ENCODE measurements around the gene ATP8B4.

Gene ATP8B4

DNA sequence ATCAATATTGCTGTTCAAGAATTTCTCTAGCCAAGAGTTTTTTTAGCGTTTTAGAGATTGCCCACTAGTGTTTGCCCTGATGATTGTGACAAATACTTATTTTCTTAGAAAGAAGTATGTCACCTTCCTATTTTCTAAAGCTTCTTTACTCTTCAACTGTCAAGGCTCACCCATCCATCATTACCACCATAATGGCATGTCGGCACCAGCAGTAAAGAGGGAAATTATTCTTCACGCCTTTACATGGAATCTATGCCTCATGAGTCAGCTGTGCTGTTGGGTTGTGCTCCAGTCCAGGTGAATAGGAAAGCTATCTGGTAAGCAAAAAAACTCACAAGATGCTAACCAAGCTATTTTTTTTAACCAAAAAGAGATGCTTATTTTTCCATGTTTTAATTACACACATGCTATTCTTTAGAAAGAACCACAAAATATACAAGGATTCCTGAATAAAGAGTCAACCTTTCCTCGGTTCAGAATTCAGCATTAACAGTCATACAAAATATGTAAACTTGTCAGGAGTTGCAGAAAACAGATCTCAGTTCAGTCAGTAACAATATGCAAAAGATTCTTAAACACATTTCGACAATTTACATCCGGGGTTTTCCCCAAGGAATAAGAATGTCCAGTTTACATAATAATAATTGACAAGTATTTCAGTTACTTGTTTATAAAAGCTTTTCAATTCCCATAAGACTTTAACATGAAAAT, 128.0 kb downstream of the ATP8B4 start:
- Histone ChIP-seq H3K36me3 (ENCODE audit: insufficient read depth, low read length) (no peaks in the 10 kb centered on the region), H3K27ac (no peak overlapping the region), H3K4me3 (no peak overlapping the region), H3K9me3 (ENCODE audit: low read depth, low read length) (no peaks in the 10 kb centered on the region), H3K9ac (ENCODE audit: insufficient read length) (no peak overlapping the region)
- TF ChIP-seq POLR2AphosphoS5 (IDR thresholded peaks at IDR 0.05; ENCODE audit: borderline replicate concordance, low read depth, low read length), result no peak
- DNase-seq (ENCODE audit: low read depth, low spot score), result no peak

DNA sequence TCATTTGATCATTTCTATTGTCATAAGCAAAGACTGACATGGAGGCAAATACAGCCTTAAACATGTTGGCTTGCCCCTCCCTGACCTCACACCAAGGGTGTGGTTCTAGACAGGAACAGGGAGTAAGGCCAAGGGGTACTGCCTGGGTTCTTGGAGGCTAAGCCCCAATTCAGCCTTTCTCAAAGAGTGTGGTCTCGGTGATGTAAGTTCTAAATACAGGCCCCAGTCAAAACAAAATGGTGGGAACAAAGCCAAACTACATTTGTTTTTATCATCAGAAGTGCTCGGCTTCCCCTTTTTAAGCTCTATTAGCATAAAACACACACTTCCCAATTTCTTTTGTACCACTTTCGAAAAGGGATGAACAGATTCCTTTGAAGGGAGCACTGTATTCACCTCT, 129.5 kb downstream of the ATP8B4 start:
- no peak for TF ChIP-seq EZH2 (IDR thresholded peaks at IDR 0.05)
- no peak for TF ChIP-seq POLR2AphosphoS5 (IDR thresholded peaks at IDR 0.05; ENCODE audit: borderline replicate concordance, low read depth, low read length)
- no peak for TF ChIP-seq FOXP2 (optimal IDR thresholded peaks at IDR 0.05; ENCODE audit: control extremely low read depth, extremely low read length, insufficient read depth)
- H3K36me3 ChIP-seq (ENCODE audit: insufficient read depth, low read length), result no peaks in the 10 kb centered on the region

DNA sequence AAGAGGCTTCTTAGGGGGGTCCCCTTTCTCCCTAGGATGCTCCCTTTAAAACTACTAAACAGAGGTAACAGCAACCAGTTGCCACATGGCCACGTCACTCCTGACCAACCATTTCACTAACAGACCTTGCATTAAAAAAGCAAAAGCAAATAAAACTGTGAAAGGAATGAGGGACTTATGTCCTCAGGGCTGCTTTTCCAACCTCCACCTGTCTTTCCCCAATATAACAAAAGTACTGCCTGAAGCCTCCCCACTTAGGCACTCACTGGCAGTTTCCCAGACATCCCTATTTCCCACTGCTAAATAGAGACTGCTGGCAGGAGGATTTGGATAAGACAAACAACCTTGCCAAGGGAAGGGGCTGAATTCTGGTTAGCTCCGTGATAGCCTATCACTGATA, 130.3 kb downstream of the ATP8B4 start:
- H3K27ac ChIP-seq, result no peak overlapping the region
- no peak overlapping the region for H3K9ac ChIP-seq (ENCODE audit: insufficient read length)
- H3K36me3 ChIP-seq (ENCODE audit: insufficient read depth, low read length), result no peaks in the 10 kb centered on the region
- H3K4me3 ChIP-seq, result no peak overlapping the region
- no peaks in the 10 kb centered on the region for H3K9me3 ChIP-seq (ENCODE audit: low read depth, low read length)
- DNase-seq (ENCODE audit: low read depth, low spot score), result no peak
- TF ChIP-seq POLR2AphosphoS5 (IDR thresholded peaks at IDR 0.05; ENCODE audit: borderline replicate concordance, low read depth, low read length) (no peak), EZH2 (IDR thresholded peaks at IDR 0.05) (no peak), FOXP2 (optimal IDR thresholded peaks at IDR 0.05; ENCODE audit: control extremely low read depth, extremely low read length, insufficient read depth) (no peak)

More for the DNA sequence above, 129.5 kb downstream of the ATP8B4 start:
- DNase-seq (ENCODE audit: low read depth, low spot score), result no peak
- Histone ChIP-seq H3K27ac (no peak overlapping the region), H3K9ac (ENCODE audit: insufficient read length) (no peak overlapping the region), H3K4me3 (no peak overlapping the region), H3K9me3 (ENCODE audit: low read depth, low read length) (no peaks in the 10 kb centered on the region)

DNA sequence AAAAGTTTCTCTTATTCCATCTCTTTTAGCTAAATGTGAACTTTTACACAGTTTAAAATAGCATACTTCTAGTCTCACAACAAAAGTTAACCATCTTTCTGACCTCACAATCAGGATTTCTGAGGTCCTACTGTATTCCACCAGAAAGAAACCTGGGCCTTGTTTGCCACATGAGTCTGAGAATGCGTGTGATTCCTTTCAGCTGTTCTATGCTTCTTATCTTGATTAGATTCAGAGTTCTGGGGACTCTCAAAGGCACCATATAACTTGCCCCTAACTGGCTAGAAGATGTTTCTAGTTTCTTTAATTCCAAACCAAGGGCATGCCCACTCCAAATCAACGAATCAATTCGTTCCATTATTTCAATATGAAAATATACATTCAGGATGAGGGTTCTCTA, 131.1 kb downstream of the ATP8B4 start:
- TF ChIP-seq FOXP2 (optimal IDR thresholded peaks at IDR 0.05; ENCODE audit: control extremely low read depth, extremely low read length, insufficient read depth), result no peak
- TF ChIP-seq POLR2AphosphoS5 (IDR thresholded peaks at IDR 0.05; ENCODE audit: borderline replicate concordance, low read depth, low read length), result no peak
- no peak for TF ChIP-seq EZH2 (IDR thresholded peaks at IDR 0.05)
- Histone ChIP-seq H3K4me3 (no peak overlapping the region), H3K9ac (ENCODE audit: insufficient read length) (no peak overlapping the region), H3K9me3 (ENCODE audit: low read depth, low read length) (no peaks in the 10 kb centered on the region), H3K36me3 (ENCODE audit: insufficient read depth, low read length) (no peaks in the 10 kb centered on the region), H3K27ac (no peak overlapping the region)
- no peak for DNase-seq (ENCODE audit: low read depth, low spot score)

DNA sequence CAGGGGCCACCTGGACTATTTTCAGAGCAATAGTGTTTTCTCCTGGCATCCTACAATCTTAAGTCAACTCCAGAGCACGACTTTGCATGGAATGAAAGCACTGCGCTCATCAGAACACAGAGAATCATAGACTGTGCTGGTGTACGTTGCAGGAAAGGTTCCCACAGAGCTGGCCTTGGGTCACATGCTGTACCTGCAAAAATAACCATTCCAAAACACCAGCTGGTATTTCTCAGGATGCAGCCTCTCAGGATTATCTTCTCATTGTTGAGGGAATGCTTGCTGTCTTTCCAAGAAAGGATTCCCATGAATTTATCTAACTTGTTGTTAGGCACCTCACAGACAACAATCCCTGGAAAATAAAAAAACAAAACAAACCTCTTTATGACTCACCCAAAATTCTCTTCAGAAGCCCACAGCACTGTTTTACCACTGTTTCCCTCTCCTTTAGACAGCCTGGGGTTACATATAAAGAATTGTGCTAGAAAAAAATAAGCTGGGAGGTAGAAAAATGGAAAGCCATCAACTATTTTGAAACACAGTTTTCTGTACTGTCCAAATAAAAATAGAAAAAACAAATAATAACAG, 131.7 kb downstream of the ATP8B4 start:
- no peak for TF ChIP-seq FOXP2 (optimal IDR thresholded peaks at IDR 0.05; ENCODE audit: control extremely low read depth, extremely low read length, insufficient read depth)
- no peak for TF ChIP-seq EZH2 (IDR thresholded peaks at IDR 0.05)
- no peak for TF ChIP-seq POLR2AphosphoS5 (IDR thresholded peaks at IDR 0.05; ENCODE audit: borderline replicate concordance, low read depth, low read length)
- H3K27ac ChIP-seq, result no peak overlapping the region
- DNase-seq (ENCODE audit: low read depth, low spot score), result no peak
- H3K9ac ChIP-seq (ENCODE audit: insufficient read length), result no peak overlapping the region
- no peaks in the 10 kb centered on the region for H3K9me3 ChIP-seq (ENCODE audit: low read depth, low read length)
- no peaks in the 10 kb centered on the region for H3K36me3 ChIP-seq (ENCODE audit: insufficient read depth, low read length)
- no peak overlapping the region for H3K4me3 ChIP-seq

DNA sequence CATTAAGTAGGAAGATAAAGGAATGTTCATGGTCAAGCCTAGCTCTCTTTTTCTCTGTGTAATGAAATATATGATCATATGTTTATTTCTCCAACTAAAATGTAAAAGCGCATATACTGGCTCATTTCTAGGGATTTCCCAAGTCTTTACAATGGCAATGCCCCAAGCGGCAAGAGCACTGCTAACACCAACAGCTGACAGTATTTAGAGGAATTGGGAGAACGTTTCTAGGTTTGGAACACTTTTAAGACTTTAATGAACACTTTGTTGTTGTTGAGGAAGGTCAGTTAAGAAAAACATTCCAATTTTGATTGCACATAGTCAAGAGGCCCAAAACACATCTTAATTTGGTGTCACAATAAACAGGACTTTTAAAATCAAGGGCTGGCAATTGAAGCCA, 132.7 kb downstream of the ATP8B4 start:
- Histone ChIP-seq H3K27ac (no peak overlapping the region), H3K9ac (ENCODE audit: insufficient read length) (no peak overlapping the region), H3K9me3 (ENCODE audit: low read depth, low read length) (no peaks in the 10 kb centered on the region), H3K4me3 (no peak overlapping the region), H3K36me3 (ENCODE audit: insufficient read depth, low read length) (no peaks in the 10 kb centered on the region)
- no peak for DNase-seq (ENCODE audit: low read depth, low spot score)
- no peak for TF ChIP-seq EZH2 (IDR thresholded peaks at IDR 0.05)
- TF ChIP-seq FOXP2 (optimal IDR thresholded peaks at IDR 0.05; ENCODE audit: control extremely low read depth, extremely low read length, insufficient read depth), result no peak
- no peak for TF ChIP-seq POLR2AphosphoS5 (IDR thresholded peaks at IDR 0.05; ENCODE audit: borderline replicate concordance, low read depth, low read length)

DNA sequence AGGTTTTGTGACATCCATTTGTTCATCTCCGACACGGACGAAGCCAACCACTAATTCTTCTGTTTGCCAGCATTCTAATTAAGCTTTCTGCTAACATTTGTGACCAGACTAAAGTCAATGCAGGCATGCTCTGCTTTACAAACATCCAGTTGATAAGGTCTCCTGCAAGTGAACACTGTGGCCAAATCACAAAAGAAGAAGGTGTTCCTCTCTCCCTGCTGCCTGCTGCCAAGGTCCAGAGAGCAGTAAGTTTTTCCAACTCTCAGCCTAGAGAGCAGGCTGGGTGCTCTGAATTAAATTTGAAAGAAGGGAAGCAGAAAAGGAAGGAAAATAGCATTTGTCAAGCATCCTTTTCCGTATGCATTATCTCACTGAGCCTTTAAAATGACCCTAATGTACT, 133.6 kb downstream of the ATP8B4 start:
- no peaks in the 10 kb centered on the region for H3K36me3 ChIP-seq (ENCODE audit: insufficient read depth, low read length)
- no peak overlapping the region for H3K27ac ChIP-seq
- no peak for TF ChIP-seq FOXP2 (optimal IDR thresholded peaks at IDR 0.05; ENCODE audit: control extremely low read depth, extremely low read length, insufficient read depth)
- TF ChIP-seq EZH2 (IDR thresholded peaks at IDR 0.05), result no peak
- no peak for TF ChIP-seq POLR2AphosphoS5 (IDR thresholded peaks at IDR 0.05; ENCODE audit: borderline replicate concordance, low read depth, low read length)
- no peak overlapping the region for H3K9ac ChIP-seq (ENCODE audit: insufficient read length)
- DNase-seq (ENCODE audit: low read depth, low spot score), result no peak
- no peaks in the 10 kb centered on the region for H3K9me3 ChIP-seq (ENCODE audit: low read depth, low read length)
- no peak overlapping the region for H3K4me3 ChIP-seq

DNA sequence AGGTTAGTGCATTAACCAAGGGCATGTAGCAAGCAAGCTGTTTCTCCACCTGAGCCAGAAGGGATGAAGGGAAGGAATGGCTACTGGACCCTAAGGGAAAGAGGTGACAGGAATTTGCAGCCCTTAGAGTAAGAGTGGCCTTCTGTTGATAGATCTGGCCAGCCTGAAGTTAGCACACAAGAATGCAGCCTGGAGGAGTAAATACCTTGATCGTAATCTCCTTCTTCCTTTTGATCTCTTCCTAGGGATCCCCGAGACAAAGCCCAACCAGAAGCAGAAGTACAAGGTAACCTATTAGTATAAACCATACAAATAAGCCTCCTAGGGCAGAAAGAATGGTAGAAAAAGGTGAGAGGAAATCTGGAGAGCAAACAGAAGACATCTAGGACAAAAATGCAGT, 134.6 kb downstream of the ATP8B4 start:
- no peak for TF ChIP-seq FOXP2 (optimal IDR thresholded peaks at IDR 0.05; ENCODE audit: control extremely low read depth, extremely low read length, insufficient read depth)
- no peak for TF ChIP-seq POLR2AphosphoS5 (IDR thresholded peaks at IDR 0.05; ENCODE audit: borderline replicate concordance, low read depth, low read length)
- no peak for TF ChIP-seq EZH2 (IDR thresholded peaks at IDR 0.05)
- Histone ChIP-seq H3K4me3 (no peak overlapping the region), H3K36me3 (ENCODE audit: insufficient read depth, low read length) (no peaks in the 10 kb centered on the region), H3K27ac (no peak overlapping the region), H3K9ac (ENCODE audit: insufficient read length) (no peak overlapping the region), H3K9me3 (ENCODE audit: low read depth, low read length) (no peaks in the 10 kb centered on the region)
- no peak for DNase-seq (ENCODE audit: low read depth, low spot score)

DNA sequence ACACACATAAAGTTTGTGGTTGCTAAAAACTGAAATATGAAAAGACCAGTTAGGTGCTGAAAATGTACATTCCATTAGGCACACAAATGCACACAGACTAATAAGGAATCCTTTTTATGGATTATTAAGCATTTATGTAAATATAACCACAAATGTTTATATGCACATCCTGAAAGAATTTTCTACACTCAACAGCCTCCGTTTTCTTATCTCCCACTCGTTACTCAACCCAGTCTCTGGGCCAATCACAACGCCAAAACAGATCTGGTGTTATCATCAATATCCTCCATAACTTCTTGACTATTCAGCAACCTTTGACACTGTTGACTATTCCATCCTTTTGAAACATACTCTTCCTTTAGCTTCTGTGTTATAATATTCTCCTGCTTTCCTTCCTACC, 136.4 kb downstream of the ATP8B4 start:
- DNase-seq (ENCODE audit: low read depth, low spot score), result peak; percentile 39
- TF ChIP-seq FOXP2 (optimal IDR thresholded peaks at IDR 0.05; ENCODE audit: control extremely low read depth, extremely low read length, insufficient read depth) (no peak), EZH2 (IDR thresholded peaks at IDR 0.05) (no peak)
- Histone ChIP-seq H3K9me3 (ENCODE audit: low read depth, low read length) (no peaks in the 10 kb centered on the region), H3K4me3 (peak overlapping the region; percentile 10; the same call in 1 of the 2 replicates), H3K27ac (no peak overlapping the region), H3K36me3 (ENCODE audit: insufficient read depth, low read length) (no peaks in the 10 kb centered on the region), H3K9ac (ENCODE audit: insufficient read length) (no peak overlapping the region)
